NCI-H2081 treated with DMSO at 0.1 percent for 48 hours (cell line): Measurements from ENCODE around the gene ZNF581.
A peak's percentile ranks its signal among the peaks of the same experiment; 100 is the strongest.

Source experiments
- DNase-seq: peaks from one replicate; lab custom pipeline; 2025; lab: John Stamatoyannopoulos, UW

ZNF581 gene

GRCh38 chr19:55649268-55650125 lies 6.0 kb downstream of the ZNF581 start:
- no peak for DNase-seq

GRCh38 chr19:55650126-55650557 lies 6.7 kb downstream of the ZNF581 start:
- DNase-seq, result no peak

- DNase-seq, result no peak
Measured at GRCh38 chr19:55650602-55651230, 7.3 kb downstream of the ZNF581 start.

- DNase-seq, result no peak
Measured at GRCh38 chr19:55651236-55651635, 7.8 kb downstream of the ZNF581 start.

GRCh38 chr19:55652311-55653128 lies 9.1 kb downstream of the ZNF581 start:
- no peak for DNase-seq

GRCh38 chr19:55653651-55654322 lies 10.3 kb downstream of the ZNF581 start:
- DNase-seq, result peak; percentile 94

- peak; percentile 97 for DNase-seq
Measured at GRCh38 chr19:55654323-55654867, 10.9 kb downstream of the ZNF581 start.

- no peak for DNase-seq
Measured at GRCh38 chr19:55654868-55655647, 11.6 kb downstream of the ZNF581 start, which contains the start of gene U2AF2. Gene U2AF2 (plus strand): TSS chr19:55655035. CDS start chr19:55655105, 70 bp downstream.

GRCh38 chr19:55655648-55656040 lies 12.2 kb downstream of the ZNF581 start:
- DNase-seq, result no peak

GRCh38 chr19:55656552-55656951 lies 13.1 kb downstream of the ZNF581 start:
- DNase-seq, result no peak

GRCh38 chr19:55656988-55657747 lies 13.7 kb downstream of the ZNF581 start:
- DNase-seq, result no peak

- no peak for DNase-seq
Measured at GRCh38 chr19:55658846-55659459, 15.5 kb downstream of the ZNF581 start.

- DNase-seq, result no peak
Measured at GRCh38 chr19:55659822-55660221, 16.4 kb downstream of the ZNF581 start.

GRCh38 chr19:55660404-55660803 lies 17.0 kb downstream of the ZNF581 start:
- no peak for DNase-seq

- no peak for DNase-seq
Measured at GRCh38 chr19:55660991-55661390, 17.5 kb downstream of the ZNF581 start.

GRCh38 chr19:55661826-55662225 lies 18.4 kb downstream of the ZNF581 start:
- DNase-seq, result no peak

- DNase-seq, result no peak
Measured at GRCh38 chr19:55663846-55664536, 20.5 kb downstream of the ZNF581 start.

- DNase-seq, result no peak
Measured at GRCh38 chr19:55666343-55667005, 23.0 kb downstream of the ZNF581 start.
